ENCODE measurements around the gene PHC2. TPM values are rescaled to one million over a fixed set of nuclear protein-coding genes. Genes with fewer than 3 reads are reported as not detected.

Gene PHC2
- total RNA-seq, 1 experiment from 2014 or later: 9.4 TPM

DNA sequence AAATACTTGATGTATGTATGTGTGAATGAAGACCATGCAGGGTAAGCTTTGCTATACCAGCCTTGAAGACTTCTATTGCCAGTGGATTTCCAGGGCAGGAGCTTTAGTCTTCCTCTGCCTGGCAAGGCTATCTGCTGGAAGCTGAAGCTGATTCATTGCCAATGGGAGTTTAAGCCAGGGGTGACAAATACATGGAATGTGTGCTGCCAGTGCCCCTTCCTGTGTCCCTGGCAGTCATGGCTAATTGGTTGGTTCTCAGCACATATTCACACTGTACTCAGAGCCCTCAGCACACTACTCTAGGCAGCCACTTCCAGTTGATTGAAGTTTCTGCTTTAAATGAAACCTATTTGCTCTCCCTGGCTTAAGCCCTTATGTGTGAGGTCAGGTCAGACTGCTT is 43.0 kb upstream of the PHC2 start:
- Histone ChIP-seq H2BK20ac (ENCODE audit: low read depth, low read length, poor library complexity, severe bottlenecking) (no peak overlapping the region), H3T11ph (ENCODE audit: low read length) (no peak overlapping the region), H3K23ac (ENCODE audit: insufficient read length, low read depth, low read length) (no peak overlapping the region), H3K18ac (ENCODE audit: insufficient read length, low read depth, low read length) (no peak overlapping the region), H2BK120ac (ENCODE audit: low read depth, low read length, poor library complexity, severe bottlenecking) (no peak overlapping the region), H3K14ac (ENCODE audit: insufficient read depth, low read length) (no peak overlapping the region), H4K8ac (replicated peaks; ENCODE audit: insufficient read length, low read depth, low read length) (no peak overlapping the region), H3K27ac (ENCODE audit: insufficient read length, low read depth, low read length) (no peak overlapping the region), H2BK5ac (ENCODE audit: insufficient read length, low read length) (no peak overlapping the region), H2BK15ac (ENCODE audit: low read depth, low read length) (no peak overlapping the region), H4K91ac (ENCODE audit: insufficient read length, low read depth, low read length) (no peak overlapping the region), H3K4ac (ENCODE audit: low read depth, low read length) (no peak overlapping the region), H4K5ac (ENCODE audit: insufficient read length, low read depth, low read length) (no peak overlapping the region), H3K23me2 (ENCODE audit: insufficient read length, low read depth, low read length, poor library complexity, severe bottlenecking) (peaks cover 6% of the 10 kb centered on the region), H2AK5ac (ENCODE audit: insufficient read length, low read length) (no peak overlapping the region), H3K79me1 (ENCODE audit: insufficient read depth, low read depth, low read length, poor library complexity, severe bottlenecking) (no peaks in the 10 kb centered on the region), H3K4me1 (ENCODE audit: insufficient read depth, low read length) (no peaks in the 10 kb centered on the region; the same call in 1 of the 2 replicates), H3K79me2 (ENCODE audit: insufficient read depth, low read length) (no peaks in the 10 kb centered on the region), H3K9me3 (ENCODE audit: control insufficient read depth, low read depth, low read length) (no peaks in the 10 kb centered on the region), H4K20me1 (ENCODE audit: control insufficient read depth, insufficient read depth, insufficient read length) (no peaks in the 10 kb centered on the region), H2BK12ac (ENCODE audit: insufficient read length, low read depth, low read length) (no peak overlapping the region), H3K9ac (ENCODE audit: extremely low read depth, insufficient read length, low read length) (no peak overlapping the region), H3K27me3 (ENCODE audit: insufficient read depth, low read length) (no peaks in the 10 kb centered on the region), H3K56ac (ENCODE audit: insufficient read length, low read depth, low read length) (no peak overlapping the region), H3K4me2 (ENCODE audit: insufficient read depth, insufficient read length, low read length) (no peak overlapping the region), H2AFZ (ENCODE audit: low read length) (no peak overlapping the region)
- Mint-ChIP-seq H3K27ac (no peak overlapping the region), H3K27me3 (ENCODE audit: low read depth) (no peaks in the 10 kb centered on the region; the same call in none of the 2 replicates), H3K36me3 (ENCODE audit: insufficient read depth in 1 of 3, low read depth in 3 of 3) (no peaks in the 10 kb centered on the region; a peak in 1 of 7 replicates), H3K4me1 (peaks cover 20 to 26% of the 10 kb centered on the region in 2 experiments), H3K4me3 (no peak overlapping the region), H3K9me3 (no peaks in the 10 kb centered on the region)
- DNase-seq: no peak
- TF ChIP-seq, protein P1, sequence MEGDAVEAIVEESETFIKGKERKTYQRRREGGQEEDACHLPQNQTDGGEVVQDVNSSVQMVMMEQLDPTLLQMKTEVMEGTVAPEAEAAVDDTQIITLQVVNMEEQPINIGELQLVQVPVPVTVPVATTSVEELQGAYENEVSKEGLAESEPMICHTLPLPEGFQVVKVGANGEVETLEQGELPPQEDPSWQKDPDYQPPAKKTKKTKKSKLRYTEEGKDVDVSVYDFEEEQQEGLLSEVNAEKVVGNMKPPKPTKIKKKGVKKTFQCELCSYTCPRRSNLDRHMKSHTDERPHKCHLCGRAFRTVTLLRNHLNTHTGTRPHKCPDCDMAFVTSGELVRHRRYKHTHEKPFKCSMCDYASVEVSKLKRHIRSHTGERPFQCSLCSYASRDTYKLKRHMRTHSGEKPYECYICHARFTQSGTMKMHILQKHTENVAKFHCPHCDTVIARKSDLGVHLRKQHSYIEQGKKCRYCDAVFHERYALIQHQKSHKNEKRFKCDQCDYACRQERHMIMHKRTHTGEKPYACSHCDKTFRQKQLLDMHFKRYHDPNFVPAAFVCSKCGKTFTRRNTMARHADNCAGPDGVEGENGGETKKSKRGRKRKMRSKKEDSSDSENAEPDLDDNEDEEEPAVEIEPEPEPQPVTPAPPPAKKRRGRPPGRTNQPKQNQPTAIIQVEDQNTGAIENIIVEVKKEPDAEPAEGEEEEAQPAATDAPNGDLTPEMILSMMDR (conservative IDR thresholded peaks at IDR 0.05): no peak

Measured in H9 (cell line).